ENCODE results near the gene HELZ.

Gene HELZ

GRCh38 chr17:67055811-67056745 is 188.9 kb downstream of the HELZ start:
- no peak for TF ChIP-seq CTCF (IDR thresholded peaks at IDR 0.05; ENCODE audit: low read depth, low read length, missing control alignments)
- H3K4me3 ChIP-seq (ENCODE audit: low read depth, low read length) = no peak overlapping the region
- no peak for DNase-seq (ENCODE audit: low read depth)

GRCh38 chr17:67055041-67055443 is 190.0 kb downstream of the HELZ start:
- H3K4me3 ChIP-seq (ENCODE audit: low read depth, low read length) = no peak overlapping the region
- no peak for TF ChIP-seq CTCF (IDR thresholded peaks at IDR 0.05; ENCODE audit: low read depth, low read length, missing control alignments)
- DNase-seq (ENCODE audit: low read depth) = no peak

GRCh38 chr17:67054608-67055007 is 190.4 kb downstream of the HELZ start:
- H3K4me3 ChIP-seq (ENCODE audit: low read depth, low read length) = no peak overlapping the region
- DNase-seq (ENCODE audit: low read depth) = peak; percentile 7
- no peak for TF ChIP-seq CTCF (IDR thresholded peaks at IDR 0.05; ENCODE audit: low read depth, low read length, missing control alignments)

- no peak for TF ChIP-seq CTCF (IDR thresholded peaks at IDR 0.05; ENCODE audit: low read depth, low read length, missing control alignments)
These were observed 190.9 kb downstream of the HELZ start for GRCh38 chr17:67054011-67054591.

DNA sequence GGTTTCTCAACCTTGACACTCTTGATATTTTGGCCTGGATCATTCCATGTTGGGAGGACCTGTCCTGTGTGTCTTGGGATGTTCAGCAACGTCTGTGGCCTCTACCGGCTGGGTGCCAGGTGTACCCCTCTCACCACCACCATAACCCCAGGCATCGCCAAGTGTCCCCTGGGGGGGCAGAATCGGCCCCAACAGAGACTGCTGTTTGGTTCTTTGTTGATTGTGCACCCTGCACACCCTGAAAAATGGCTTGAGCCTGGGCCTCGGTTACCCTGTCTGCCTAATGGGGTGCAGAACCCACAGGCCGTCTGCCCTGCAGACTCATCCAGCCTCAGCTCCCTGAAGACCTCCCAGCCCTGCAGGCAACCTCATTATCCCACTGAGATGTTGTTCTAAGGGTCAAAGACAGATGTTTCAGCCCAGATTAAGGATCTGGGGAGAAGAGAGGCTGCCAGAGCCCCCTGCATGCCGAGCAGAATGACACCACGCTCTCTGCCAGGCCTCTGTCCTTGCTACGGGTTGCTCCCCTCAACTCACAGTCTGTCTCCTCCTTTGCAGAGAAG is 191.5 kb downstream of the HELZ start:
- no peak for TF ChIP-seq CTCF (IDR thresholded peaks at IDR 0.05; ENCODE audit: low read depth, low read length, missing control alignments)
- H3K4me3 ChIP-seq (ENCODE audit: low read depth, low read length) = no peak overlapping the region
- DNase-seq (ENCODE audit: low read depth) = no peak

More at GRCh38 chr17:67054011-67054591, 190.9 kb downstream of the HELZ start:
- H3K4me3 ChIP-seq (ENCODE audit: low read depth, low read length) = no peak overlapping the region
- DNase-seq (ENCODE audit: low read depth) = no peak

GRCh38 chr17:67052720-67053437 is 192.1 kb downstream of the HELZ start:
- no peak for TF ChIP-seq CTCF (IDR thresholded peaks at IDR 0.05; ENCODE audit: low read depth, low read length, missing control alignments)
- DNase-seq (ENCODE audit: low read depth) = no peak
- no peak overlapping the region for H3K4me3 ChIP-seq (ENCODE audit: low read depth, low read length)

Measured in GM12864 (cell line).